Limb (tissue), 2 donors: ENCODE measurements around the gene MMP19.
A peak's percentile ranks its signal among the peaks of the same experiment; 100 is the strongest.
"Not testable (repeated sequence)": the region's sequence is repeated elsewhere in the genome, so short reads cannot be mapped to it uniquely, and the experiment has no call there.

Experiments used
- DNase-seq, 2 donors: peaks; one replicate each; pipeline ENCODE4 v3.0.0-alpha.2; 2016; ENCODE audit errors: extremely low spot score in 2 of 2

The MMP19 gene, protein sequence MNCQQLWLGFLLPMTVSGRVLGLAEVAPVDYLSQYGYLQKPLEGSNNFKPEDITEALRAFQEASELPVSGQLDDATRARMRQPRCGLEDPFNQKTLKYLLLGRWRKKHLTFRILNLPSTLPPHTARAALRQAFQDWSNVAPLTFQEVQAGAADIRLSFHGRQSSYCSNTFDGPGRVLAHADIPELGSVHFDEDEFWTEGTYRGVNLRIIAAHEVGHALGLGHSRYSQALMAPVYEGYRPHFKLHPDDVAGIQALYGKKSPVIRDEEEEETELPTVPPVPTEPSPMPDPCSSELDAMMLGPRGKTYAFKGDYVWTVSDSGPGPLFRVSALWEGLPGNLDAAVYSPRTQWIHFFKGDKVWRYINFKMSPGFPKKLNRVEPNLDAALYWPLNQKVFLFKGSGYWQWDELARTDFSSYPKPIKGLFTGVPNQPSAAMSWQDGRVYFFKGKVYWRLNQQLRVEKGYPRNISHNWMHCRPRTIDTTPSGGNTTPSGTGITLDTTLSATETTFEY

DNA sequence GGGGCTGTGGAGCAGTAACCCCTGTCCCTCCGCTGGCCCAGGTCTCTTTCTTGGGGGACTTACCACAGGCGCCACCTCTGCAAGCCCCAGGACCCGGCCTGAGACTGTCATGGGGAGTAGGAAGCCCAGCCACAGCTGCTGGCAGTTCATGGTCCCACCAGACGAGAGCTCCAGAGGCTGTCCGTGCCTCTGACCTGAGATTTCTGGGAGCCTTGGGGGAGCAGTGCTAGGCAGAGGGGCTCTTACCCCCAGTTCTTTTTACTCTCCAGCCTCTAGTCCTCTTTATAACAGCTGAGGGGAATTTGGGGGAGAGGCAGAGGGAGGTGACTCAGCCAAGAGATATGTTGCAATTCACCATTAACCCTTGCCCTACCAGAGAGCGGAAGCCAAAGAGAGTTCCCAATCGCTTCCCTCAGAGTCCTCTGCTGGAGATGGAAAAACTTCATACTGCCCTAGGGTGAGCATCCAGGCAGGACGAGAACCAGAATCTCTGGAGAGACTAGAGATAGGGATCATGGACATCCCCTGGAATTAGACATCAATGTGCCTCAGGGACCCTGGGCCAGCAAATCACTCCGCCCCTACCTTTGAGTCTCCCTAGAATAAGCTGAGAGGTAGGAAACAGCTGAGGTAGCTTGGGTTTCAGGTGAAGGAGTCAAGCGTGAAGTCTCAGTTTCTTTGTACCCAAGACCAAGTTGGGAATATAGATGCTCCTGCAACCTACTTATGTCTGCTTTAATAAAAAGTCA, at the start of gene MMP19:
Gene MMP19, minus strand, starts transcription at position 256 of the 749 bp plus-strand sequence. Its CDS starts 106 bp downstream, at position 150.
- no peak for DNase-seq

DNA sequence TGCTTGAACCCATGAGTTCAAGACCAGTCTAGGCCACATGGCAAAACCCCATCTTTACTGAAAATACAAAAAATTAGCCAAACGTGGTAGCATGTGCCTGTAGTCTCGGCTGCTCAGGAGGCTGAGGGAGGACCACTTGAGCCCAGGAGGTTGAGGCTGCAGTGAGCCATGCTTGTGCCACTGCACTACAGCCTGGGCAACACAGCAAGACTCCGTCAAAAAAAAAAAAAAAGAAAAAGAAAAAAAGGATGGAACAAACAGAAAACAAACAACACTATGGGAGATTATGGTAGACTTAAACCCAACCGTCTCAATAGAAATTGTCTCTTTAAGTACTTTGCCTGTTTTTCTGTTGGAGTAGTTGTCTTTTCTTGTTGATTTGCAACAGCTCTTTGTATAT, 48.6 kb upstream of the MMP19 start:
- DNase-seq = no peak

DNA sequence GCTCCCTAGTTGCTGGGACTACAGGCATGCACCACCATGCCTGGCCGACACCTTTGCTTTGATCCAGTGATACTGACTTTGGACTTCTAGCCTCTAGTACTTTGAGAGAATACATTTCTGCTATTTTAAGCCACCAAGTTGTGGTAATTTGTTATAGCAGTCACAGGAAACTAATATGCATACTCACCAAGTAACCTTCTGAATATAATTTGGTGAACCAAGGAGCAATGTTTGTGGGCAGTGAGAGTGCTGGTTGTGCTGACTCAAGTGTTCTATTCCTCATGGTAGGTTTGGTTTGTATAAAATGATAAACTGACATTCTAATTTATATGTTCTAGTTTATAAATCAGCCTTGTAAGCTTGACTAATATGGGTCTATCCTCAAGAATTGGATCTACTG, 42.4 kb upstream of the MMP19 start:
- DNase-seq = no peak

DNA sequence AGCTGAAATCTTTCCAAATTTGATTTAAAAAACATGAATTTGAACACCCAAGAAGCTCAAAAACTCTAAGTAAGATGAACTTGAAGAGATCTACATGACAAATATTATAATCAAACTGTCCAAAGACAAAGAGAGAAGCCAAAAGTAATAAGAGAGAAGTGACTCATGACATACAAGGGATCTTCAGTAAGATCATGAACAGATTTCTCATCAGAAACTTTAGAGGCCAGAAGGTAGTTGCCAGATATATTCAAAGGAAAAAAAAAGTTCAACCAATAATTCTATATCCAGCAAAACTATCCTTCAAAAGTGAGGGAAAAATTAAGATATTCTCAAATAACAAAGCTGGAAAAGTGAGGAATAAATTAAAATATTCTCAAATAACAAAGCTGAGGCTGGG, 35.1 kb upstream of the MMP19 start:
- DNase-seq = no peak

DNA sequence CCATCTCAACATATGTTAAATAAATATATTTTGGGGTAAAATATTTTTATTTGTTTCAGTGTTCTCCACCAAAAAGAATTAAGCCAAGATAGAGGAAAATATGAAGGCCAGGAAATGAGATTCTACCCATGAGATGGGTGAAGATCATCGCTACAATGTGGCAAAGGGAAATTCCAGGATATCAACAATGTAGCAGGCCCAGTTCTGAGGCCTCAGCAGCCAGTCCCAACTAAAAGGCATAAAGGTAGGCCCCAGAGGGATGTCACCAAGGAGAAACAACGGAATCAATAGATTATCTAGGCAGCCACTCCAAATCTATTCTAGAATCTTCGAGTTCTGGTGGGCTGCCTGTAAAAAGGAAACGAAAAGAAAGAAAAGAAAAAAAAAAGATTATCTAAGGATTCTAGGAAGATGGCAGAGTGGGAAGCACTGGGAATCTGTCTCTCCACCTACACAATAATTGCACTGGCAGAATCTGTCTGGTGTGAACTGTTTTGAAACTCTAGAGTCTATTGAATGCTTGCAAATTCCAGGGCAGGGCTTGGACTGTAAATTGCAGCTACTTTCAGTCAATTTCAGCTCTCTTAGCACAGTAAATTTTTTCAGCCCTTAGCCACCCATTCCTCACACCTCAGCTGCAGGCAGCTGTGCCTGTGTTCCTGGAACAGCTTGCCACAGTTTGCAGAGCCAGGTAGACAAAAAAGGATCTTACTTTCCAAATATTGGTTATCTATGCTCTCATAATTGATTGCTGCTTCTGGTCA, 33.1 kb upstream of the MMP19 start:
- DNase-seq = no peak

DNA sequence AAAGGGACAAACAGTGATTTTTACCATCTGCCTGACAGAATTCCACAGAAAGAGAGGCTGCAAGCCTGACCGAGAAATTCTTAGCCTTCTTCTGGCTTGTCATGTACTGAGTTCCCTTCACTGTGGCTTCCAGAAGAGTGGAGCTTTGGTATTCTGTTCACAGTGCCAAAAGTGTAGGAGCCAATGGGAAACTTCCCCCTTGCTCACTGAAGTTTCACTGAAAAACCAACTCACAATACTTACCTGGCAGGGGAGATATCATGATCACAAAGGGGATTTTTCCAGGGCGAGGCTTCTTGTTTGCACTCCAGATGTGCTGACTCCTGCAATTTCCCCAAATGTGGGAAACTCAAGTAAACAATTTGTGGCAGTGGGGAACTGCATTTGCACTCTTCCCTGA, 31.7 kb upstream of the MMP19 start:
- no peak for DNase-seq

DNA sequence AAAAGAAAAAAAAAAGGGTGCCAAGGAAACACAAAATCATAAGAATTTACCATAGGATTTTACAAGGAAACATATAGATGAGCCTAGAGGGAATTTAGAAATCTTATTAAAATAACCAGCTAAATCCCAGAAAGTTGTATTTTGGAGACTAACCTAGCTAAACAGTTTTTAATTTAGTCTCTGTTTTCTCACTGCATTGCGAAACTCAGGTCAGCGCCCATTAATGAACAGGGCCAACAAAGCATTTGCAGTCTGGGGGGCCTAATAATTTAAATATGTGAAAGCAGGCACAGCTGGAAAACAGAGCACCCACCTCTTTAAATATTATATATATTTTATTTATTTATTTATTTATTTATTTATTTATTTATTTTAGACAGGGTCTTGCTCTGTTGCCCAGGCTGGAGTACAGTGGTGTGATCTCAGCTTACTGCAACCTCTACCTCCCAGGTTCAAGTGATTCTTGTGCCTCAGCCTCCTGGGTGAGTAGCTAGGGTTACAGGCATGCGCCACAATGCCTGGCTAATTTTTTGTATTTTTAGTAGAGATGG, 23.8 kb upstream of the MMP19 start:
- DNase-seq = not testable (repeated sequence)

DNA sequence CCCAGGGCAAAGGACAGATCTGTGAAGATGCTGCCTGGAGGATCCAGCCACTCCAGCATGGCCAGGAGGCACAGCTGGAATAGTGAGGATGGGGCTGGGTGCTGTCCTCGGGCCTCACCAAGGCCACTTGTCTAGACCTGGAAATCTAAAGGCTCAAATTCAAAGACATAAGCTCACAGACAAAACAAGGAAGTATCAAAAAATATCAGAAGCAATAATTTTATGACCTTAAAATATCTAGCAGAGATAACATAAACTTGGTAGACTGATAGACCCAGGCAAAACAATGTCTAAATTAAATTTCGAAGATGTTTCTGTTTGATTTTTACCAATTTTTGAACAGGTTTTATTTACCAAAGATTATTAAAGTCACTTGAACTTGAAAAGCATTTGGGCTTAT, 22.6 kb upstream of the MMP19 start:
- no peak for DNase-seq

DNA sequence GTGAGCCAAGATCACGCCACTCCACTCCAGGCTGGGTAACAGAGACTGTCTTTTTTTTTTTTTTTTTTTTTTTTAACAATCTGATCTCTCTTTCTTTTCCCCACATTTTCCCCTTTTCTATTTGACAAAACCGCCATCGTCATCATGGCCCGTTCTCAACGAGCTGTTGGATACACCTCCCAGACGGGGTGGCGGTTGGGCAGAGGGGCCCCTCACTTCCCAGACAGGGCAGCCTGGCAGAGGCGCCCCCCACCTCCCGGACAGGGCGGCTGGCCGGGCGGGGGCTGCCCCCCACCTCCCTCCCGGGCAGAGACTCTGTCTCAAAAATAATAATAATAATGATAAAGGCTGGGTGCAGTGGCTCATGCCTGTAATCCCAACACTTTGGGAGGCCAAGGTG, 20.2 kb upstream of the MMP19 start:
- DNase-seq = not testable (repeated sequence)

DNA sequence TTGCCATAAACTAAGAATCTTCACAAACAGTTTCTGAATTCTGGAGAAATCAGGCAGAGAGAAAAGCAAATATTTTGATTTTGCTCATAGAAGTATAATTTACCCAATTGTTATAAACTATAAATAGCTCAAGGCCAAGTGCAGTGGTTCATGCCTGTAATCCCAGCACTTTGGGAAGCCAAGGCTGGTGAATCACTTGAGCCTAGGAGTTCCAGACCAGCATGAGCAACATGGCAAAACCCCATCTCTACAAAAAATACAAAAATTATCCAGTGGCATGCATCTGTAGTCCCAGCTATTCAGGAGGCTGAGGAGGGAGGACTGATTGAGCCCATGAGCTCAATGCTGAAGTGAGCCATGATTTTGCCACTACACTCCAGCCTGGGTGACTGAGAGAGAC, 19.6 kb upstream of the MMP19 start:
- no peak for DNase-seq

DNA sequence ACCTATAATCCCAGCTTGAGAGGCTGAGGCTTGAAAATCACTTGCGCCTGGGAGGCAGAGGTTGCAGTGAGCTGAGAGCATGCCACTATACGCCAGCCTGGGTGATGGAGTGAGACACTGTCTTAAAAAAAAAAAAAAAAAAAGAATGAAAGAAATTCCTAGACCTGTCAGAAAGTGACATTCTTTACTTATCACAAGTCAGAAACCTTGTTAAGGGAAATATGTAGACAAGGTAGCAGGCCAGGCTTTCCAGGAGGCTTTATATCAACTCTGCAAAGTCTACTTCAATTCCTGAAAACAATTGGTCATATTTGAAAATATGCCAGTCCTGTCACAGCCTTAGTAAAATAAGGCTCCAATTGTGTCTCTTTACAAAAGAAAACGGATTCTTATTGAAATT, 19.1 kb upstream of the MMP19 start:
- no peak for DNase-seq

DNA sequence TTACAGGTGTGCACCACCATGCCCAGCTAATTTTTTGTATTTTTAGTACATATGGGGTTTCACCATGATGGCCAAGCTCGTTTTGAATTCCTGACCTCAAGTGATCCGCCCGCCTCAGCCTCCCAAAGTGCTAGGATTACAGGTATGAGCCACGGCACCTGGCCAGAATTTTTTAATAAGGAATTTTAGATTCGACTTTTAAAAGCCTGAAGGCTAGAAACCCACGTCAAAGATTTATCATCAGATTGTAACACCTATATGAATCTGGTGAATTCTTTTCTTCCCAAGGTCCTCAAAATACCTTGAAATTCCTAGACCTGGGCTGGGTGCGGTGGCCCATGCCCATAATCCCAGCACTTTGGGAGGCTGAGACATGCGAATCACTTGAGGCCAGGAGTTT, 18.7 kb upstream of the MMP19 start:
- DNase-seq = no peak

DNA sequence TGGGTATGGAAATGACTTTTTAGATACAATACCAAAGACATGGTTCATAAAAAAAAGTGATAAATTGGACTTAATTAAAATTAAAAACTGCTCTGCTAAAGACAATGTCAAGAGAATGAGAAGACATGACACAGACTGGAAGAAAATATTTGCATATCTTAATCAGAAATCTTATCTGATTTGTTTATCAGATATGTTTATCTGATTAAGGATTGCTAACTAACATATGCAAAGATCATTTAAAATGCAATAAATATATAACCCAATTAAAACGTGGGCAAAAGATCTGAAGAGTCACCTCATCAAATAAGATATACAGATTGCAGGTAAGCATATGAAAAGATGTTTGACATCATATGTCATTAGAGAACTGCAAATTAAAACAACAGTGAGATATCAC, 10.0 kb upstream of the MMP19 start:
- DNase-seq = no peak

DNA sequence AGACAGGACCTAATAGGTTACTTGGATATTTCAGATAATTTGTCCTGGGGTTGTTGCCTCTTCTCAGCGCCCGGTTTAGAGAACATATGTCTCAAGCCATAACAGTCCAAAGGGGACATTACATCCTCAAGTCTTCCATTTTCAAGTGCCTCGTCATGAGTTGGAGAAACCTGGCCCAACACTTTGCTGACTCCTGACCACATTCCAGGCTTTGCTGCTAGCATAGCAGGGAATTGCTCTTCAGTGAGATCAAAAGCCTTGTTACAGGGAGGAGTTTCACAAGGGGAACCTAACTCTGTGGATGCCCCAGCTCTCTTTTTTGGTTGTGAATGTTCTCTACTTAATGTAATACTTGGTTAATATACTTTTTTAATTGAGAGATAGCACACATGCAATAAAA, 8.2 kb upstream of the MMP19 start:
- no peak for DNase-seq

DNA sequence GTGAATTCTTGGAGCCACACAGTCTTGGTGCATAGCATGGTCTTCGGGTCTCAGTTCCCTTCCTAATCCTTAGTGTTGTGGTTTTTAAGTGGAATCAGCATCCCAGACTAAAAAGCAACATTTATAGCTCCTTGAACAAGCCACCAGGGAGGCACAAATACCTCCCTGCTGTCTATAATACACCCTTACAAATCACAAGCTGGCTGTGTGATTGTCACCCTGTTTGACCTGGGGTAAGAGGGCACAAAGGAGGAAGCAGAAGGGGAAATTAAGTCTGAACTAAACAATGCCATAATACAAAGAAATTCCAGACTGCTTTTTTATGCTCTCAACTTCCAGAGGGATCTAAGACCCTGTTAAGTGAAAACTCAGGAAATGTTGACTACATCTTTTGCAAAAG, 7.7 kb upstream of the MMP19 start:
- DNase-seq = no peak

DNA sequence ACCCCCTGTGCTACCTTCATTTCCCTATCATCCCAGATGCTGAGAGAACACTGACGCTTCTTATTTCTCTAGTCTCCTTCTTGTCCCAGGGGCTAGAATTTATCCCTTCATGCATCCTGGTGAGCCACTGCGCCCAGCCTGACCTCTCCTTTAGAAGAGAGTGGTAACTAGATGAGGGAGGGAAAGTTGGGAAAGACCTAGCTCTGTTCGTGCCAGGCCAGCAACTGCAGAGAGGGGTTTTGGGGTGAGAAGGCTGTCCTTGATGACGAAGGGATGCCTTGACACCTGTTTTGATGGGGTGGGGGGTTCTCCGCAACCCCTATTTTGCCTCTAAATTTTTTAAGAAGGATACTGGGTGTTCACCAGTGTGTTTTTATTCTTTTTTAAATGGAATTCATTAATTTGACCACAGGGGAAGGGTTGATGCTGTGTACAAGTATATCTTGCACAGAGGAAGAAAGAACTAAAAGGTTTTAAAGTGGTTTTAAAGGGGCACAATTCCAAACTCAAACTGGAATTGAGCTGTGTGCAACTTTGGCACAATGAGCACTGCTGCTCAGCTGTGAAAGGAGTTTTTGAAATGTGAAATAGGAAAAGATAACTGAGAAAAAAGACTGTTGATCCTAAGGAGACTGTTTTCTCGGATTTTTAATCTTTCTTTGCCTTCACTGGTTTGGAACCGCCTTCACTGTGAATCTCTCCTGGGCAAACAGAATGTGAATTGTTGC, 7.0 kb upstream of the MMP19 start:
- no peak for DNase-seq

DNA sequence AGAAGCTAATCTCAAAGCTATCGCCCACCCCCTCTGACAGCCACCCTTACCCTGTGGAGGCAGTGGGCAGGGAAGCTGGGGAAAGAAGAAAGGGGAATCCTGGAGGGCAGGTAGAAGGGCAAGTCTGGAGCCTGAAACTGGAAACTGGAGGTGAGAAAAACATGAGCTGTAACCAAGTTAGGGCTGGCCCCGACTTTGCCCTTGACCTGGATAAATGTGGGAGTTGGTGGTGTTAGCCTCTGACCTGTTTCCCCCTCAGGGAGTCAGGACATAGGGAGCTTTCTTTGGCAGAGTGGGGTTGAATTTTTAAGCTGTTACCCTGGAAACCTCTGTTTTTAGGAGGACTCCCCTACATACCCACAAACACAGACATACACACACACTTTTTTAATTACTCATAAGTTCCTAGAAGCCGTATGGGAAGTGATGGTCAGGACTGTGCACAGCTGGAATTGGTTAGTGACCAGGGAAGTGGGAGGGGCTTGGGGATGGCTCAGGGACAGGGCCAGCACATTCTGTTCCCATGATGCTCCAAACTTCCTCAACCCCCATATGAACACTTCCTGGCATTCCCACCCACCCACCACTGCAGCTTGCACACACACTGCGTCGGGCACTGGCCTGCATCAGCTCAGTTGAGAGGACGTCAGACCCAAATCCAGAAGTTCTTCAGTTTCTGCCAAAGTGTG, 5.0 kb upstream of the MMP19 start:
- DNase-seq = peak; percentile 81 to 94

DNA sequence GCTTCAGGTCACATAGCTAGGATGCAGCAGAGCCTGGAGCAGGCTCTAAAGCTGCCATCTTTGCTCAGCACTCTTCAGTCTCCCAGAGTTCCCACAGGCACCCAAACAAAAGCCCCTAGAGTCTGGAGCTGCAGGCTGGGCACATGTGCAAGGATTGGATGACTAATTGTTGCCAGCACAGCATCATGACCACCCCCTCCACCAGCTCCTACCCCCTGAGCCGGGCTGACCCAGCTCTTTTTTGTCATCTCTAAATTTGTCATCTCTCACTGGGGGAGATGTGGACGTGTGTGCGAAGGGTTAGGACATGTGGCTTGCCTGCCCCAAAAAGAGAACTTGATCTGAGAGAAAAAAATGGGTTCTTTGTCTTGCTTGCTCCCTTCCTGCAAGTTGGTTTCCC, 4.3 kb upstream of the MMP19 start:
- DNase-seq = no peak

DNA sequence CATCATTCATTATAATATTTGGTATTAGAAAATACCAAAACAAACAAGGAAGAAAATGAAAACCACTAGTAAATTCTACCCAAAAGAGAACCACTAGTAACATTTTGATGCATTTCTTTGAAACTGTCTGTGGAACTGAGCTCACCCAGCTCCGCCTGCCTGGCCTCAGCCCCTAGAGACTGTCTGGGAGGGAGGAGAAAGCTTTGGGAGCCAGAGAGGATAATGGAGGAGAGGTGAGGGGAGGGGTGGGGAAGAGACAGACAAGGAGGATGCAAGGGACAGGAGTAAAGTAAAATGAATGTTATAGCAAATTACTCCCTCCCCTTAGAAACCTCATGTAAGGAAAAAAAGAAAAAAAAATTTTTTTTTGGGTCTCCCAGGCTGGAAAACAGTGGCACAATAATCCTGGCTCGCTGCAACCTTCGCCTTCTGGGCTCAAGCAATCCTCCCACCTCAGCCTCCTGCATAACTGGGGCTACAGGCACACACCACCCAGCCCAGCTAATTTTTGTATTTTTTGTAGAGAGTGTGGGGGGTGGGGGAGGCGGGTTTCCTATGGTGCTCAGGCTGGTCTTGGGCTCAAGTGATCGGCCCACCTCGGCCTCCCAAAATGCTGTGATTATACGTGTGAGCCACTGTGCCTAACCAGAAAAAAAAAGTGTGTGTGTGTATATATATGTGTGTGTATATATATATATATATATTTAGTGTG, 3.2 kb upstream of the MMP19 start:
- no peak for DNase-seq

DNA sequence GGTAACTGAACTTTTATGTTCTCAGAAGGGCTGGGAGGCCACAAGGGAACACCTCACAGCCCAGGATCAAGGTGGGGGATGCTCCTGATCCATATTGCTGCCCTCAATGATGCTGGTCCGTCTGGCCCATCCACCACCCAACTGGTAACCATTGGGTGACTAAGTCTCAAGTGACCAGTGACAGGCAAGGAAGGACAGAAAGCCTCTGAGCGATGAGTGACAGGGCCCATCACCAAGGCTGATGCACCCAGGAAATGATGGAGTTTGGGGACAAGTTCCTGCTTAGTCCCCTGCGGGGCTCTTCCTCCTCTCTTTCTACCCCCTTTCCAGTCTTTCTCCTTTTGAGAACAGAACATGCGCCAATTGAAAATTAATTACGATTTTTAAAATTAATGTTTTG, 2.6 kb upstream of the MMP19 start:
- DNase-seq = no peak
